ENCODE data around the gene HS1BP3.

Gene HS1BP3

GRCh38 chr2:20629581-20630171, 21.2 kb downstream of the HS1BP3 start:
- DNase-seq (ENCODE audit: low spot score): no peak

- DNase-seq (ENCODE audit: low spot score): no peak
Observed at GRCh38 chr2:20629181-20629580, 21.7 kb downstream of the HS1BP3 start.

- DNase-seq (ENCODE audit: low spot score): no peak
Observed at GRCh38 chr2:20627712-20628380, 23.1 kb downstream of the HS1BP3 start.

- no peak for DNase-seq (ENCODE audit: low spot score)
Observed at GRCh38 chr2:20626698-20627513, 24.0 kb downstream of the HS1BP3 start.

- no peak for DNase-seq (ENCODE audit: low spot score)
Observed at GRCh38 chr2:20626392-20626697, 24.6 kb downstream of the HS1BP3 start.

- DNase-seq (ENCODE audit: low spot score): no peak
Observed at GRCh38 chr2:20625491-20626391, 25.2 kb downstream of the HS1BP3 start.

GRCh38 chr2:20624884-20625485, 25.9 kb downstream of the HS1BP3 start:
- no peak for DNase-seq (ENCODE audit: low spot score)

- DNase-seq (ENCODE audit: low spot score): no peak
Observed at GRCh38 chr2:20624156-20624883, 26.6 kb downstream of the HS1BP3 start.

- DNase-seq (ENCODE audit: low spot score): no peak
Observed at GRCh38 chr2:20623741-20624155, 27.1 kb downstream of the HS1BP3 start.

- no peak for DNase-seq (ENCODE audit: low spot score)
Observed at GRCh38 chr2:20623241-20623640, 27.7 kb downstream of the HS1BP3 start.

GRCh38 chr2:20622731-20623130, 28.2 kb downstream of the HS1BP3 start:
- no peak for DNase-seq (ENCODE audit: low spot score)

- no peak for DNase-seq (ENCODE audit: low spot score)
Observed at GRCh38 chr2:20622296-20622686, 28.6 kb downstream of the HS1BP3 start.

GRCh38 chr2:20621366-20622295, 29.3 kb downstream of the HS1BP3 start:
- no peak for DNase-seq (ENCODE audit: low spot score)

GRCh38 chr2:20620696-20621365, 30.1 kb downstream of the HS1BP3 start:
- no peak for DNase-seq (ENCODE audit: low spot score)

- DNase-seq (ENCODE audit: low spot score): no peak
Observed at GRCh38 chr2:20620271-20620681, 30.6 kb downstream of the HS1BP3 start.

- DNase-seq (ENCODE audit: low spot score): no peak
Observed at GRCh38 chr2:20619624-20620024, 31.3 kb downstream of the HS1BP3 start.

- DNase-seq (ENCODE audit: low spot score): no peak
Observed at GRCh38 chr2:20618886-20619521, 31.9 kb downstream of the HS1BP3 start.

GRCh38 chr2:20618468-20618885, 32.4 kb downstream of the HS1BP3 start:
- peak; percentile 39 for DNase-seq (ENCODE audit: low spot score)

- DNase-seq (ENCODE audit: low spot score): peak; percentile 98
Observed at GRCh38 chr2:20617892-20618467, 32.9 kb downstream of the HS1BP3 start.
